ENCODE data around the gene DCP1A. TPM values are rescaled to one million over a fixed set of nuclear protein-coding genes. Genes with fewer than 3 reads are reported as not detected.
"Not testable (repeated sequence)": the region's sequence is repeated elsewhere in the genome, so short reads cannot be mapped to it uniquely, and the experiment has no call there.

Gene DCP1A
- total and polyA plus RNA-seq, 11 donors = 5.8 to 23.7 (median 16.3) TPM

GRCh38 chr3:53253707-53254508 is 93.4 kb downstream of the DCP1A start:
- H3K27ac ChIP-seq = peak overlapping the region in 10 of 12 donors; percentile 86 to 97 (median 92)
- intact Hi-C loops (cut with DNase I) = no loop called here

GRCh38 chr3:53252947-53253322 is 94.4 kb downstream of the DCP1A start:
- ATAC-seq; H3K9me3 ChIP-seq; DNase-seq; H3K36me3 ChIP-seq; H3K27me3 ChIP-seq; intact Hi-C loops (cut with DNase I): not testable (repeated sequence)
- H3K4me1 ChIP-seq = peaks cover 0 to 73% (median 43%) of the 10 kb centered on the region in 12 donors
- 76 to 90% (median 85%) methylated on average over 8 of the region's 8 CpGs for WGBS, 4 donors
- peak overlapping the region in 2 of 12 donors; percentile 17 to 95 for H3K4me3 ChIP-seq
- H3K27ac ChIP-seq = peak overlapping the region in 6 of 12 donors; percentile 8 to 91 (median 39)

More at GRCh38 chr3:53253707-53254508, 93.4 kb downstream of the DCP1A start:
- 61 to 73% (median 71%) methylated on average over 7 of the region's 7 CpGs for WGBS, 4 donors
- no peaks in the 10 kb centered on the region for H3K9me3 ChIP-seq
- H3K27me3 ChIP-seq = no peaks in the 10 kb centered on the region
- H3K36me3 ChIP-seq = no peaks in the 10 kb centered on the region
- peak overlapping the region; percentile 9 to 95 (median 88) for H3K4me3 ChIP-seq
- peaks cover 0 to 66% (median 38%) of the 10 kb centered on the region in 12 donors for H3K4me1 ChIP-seq
- ATAC-seq (no peak), DNase-seq (no peak)
- TF ChIP-seq, protein P1, sequence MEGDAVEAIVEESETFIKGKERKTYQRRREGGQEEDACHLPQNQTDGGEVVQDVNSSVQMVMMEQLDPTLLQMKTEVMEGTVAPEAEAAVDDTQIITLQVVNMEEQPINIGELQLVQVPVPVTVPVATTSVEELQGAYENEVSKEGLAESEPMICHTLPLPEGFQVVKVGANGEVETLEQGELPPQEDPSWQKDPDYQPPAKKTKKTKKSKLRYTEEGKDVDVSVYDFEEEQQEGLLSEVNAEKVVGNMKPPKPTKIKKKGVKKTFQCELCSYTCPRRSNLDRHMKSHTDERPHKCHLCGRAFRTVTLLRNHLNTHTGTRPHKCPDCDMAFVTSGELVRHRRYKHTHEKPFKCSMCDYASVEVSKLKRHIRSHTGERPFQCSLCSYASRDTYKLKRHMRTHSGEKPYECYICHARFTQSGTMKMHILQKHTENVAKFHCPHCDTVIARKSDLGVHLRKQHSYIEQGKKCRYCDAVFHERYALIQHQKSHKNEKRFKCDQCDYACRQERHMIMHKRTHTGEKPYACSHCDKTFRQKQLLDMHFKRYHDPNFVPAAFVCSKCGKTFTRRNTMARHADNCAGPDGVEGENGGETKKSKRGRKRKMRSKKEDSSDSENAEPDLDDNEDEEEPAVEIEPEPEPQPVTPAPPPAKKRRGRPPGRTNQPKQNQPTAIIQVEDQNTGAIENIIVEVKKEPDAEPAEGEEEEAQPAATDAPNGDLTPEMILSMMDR (IDR thresholded peaks at IDR 0.05) = no peak
- no peak for TF ChIP-seq POLR2A (IDR thresholded peaks at IDR 0.05)

DNA sequence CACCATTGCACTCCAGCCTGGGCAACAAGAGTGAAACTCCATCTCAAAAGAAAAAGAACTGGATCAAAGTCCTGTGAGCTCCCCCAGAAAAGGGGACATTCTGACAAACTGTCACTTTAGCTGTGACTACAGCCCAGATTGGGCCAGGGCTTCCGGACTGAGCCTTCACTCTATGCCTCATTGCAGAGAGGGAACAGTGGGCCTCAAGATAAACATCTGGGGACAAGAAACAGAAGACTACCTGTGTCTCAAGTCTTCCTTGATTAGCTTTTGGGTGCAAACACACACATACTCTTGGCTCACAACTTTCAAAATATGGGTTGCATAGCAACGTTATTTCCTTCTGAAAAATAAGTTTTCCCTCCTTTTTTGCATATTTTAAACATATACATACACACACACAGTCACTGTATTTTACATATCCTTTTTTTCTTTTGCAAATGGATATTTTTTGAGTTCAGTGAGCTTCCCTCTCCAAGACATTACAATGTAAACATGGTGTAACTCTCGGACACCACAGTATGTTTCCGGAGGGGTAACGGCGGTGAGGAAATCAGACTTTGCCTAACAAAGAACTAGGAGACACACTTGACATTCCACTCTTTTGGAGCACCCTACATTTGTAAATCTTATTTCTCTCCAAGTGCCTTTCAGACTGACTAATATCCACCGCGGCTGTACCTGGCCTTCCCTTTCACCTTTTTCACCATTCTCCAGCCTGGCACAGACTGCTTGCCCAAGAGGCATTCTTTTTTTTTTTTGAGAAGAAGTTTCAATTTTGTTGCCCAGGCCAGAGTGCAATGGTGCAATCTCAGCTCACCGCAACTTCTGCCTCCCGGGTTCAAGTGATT is 95.0 kb downstream of the DCP1A start:
- Histone ChIP-seq H3K4me3 (peak overlapping the region in 2 of 12 donors; percentile 17 to 95), H3K27me3 (no peaks in the 10 kb centered on the region), H3K9me3 (no peaks in the 10 kb centered on the region), H3K4me1 (peaks cover 0 to 79% (median 46%) of the 10 kb centered on the region in 12 donors), H3K27ac (peak overlapping the region in 9 of 12 donors; percentile 8 to 91 (median 38)), H3K36me3 (no peaks in the 10 kb centered on the region)
- ATAC-seq (no peak), DNase-seq (peak in 1 of 5 donors; percentile 29)
- 49 to 71% (median 61%) methylated on average over 10 of the region's 10 CpGs for WGBS, 4 donors
- intact Hi-C loops (cut with DNase I) = no loop called here
- TF ChIP-seq POLR2A (IDR thresholded peaks at IDR 0.05) = no peak
- TF ChIP-seq, protein P1 (IDR thresholded peaks at IDR 0.05) = no peak

GRCh38 chr3:53250881-53251605 is 96.3 kb downstream of the DCP1A start:
- intact Hi-C loops (cut with DNase I) = no loop called here
- no peaks in the 10 kb centered on the region for H3K27me3 ChIP-seq
- peaks cover 0 to 80% (median 44%) of the 10 kb centered on the region in 12 donors for H3K4me1 ChIP-seq
- no peak for TF ChIP-seq POLR2A (IDR thresholded peaks at IDR 0.05)
- TF ChIP-seq, protein P1 (IDR thresholded peaks at IDR 0.05) = no peak
- WGBS, 4 donors = 67 to 83% (median 78%) methylated on average over 4 of the region's 4 CpGs
- peaks cover 0 to 4% (median 0%) of the 10 kb centered on the region in 9 donors for H3K36me3 ChIP-seq
- peak in 1 of 5 donors; percentile 21 for DNase-seq
- peak overlapping the region in 1 of 12 donors; percentile 7 for H3K4me3 ChIP-seq
- no peak for ATAC-seq
- peak overlapping the region in 7 of 12 donors; percentile 0 to 91 (median 19) for H3K27ac ChIP-seq
- H3K9me3 ChIP-seq = peaks cover 0 to 2% (median 0%) of the 10 kb centered on the region in 12 donors
